Measurements from ENCODE around the gene GUK1. TPM values are rescaled to one million over a fixed set of nuclear protein-coding genes. Genes with fewer than 3 reads are reported as not detected.

Gene GUK1
- total and polyA plus RNA-seq, 2 experiments from 2014 or later, result 87.5 to 121 TPM

DNA sequence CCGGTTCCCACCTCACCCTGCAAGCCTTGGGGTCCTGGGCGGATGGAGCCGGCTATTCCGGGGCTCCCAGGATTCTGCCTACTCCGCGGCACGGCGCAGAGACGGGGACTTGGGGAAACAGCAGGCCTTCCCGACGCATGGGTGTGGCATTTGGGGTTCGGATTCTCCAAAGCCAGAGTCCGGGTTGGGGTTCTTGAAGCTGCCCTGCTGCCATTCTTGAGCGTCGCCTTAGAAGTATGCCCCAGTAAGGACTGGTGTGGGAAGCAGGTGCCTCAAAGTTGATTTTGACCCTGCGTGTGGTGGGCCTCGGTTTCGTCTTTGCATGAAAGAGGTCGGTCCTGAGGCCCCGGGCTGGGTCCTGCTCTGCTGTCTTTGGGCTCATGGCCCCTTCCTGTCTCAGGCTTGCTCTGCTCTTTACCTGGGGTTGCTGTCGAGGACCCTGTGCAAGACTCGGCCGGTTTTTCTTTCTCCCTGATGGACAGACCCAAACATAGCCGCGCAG is 696 bp downstream of the GUK1 start (continued):
- TF ChIP-seq, protein P1, sequence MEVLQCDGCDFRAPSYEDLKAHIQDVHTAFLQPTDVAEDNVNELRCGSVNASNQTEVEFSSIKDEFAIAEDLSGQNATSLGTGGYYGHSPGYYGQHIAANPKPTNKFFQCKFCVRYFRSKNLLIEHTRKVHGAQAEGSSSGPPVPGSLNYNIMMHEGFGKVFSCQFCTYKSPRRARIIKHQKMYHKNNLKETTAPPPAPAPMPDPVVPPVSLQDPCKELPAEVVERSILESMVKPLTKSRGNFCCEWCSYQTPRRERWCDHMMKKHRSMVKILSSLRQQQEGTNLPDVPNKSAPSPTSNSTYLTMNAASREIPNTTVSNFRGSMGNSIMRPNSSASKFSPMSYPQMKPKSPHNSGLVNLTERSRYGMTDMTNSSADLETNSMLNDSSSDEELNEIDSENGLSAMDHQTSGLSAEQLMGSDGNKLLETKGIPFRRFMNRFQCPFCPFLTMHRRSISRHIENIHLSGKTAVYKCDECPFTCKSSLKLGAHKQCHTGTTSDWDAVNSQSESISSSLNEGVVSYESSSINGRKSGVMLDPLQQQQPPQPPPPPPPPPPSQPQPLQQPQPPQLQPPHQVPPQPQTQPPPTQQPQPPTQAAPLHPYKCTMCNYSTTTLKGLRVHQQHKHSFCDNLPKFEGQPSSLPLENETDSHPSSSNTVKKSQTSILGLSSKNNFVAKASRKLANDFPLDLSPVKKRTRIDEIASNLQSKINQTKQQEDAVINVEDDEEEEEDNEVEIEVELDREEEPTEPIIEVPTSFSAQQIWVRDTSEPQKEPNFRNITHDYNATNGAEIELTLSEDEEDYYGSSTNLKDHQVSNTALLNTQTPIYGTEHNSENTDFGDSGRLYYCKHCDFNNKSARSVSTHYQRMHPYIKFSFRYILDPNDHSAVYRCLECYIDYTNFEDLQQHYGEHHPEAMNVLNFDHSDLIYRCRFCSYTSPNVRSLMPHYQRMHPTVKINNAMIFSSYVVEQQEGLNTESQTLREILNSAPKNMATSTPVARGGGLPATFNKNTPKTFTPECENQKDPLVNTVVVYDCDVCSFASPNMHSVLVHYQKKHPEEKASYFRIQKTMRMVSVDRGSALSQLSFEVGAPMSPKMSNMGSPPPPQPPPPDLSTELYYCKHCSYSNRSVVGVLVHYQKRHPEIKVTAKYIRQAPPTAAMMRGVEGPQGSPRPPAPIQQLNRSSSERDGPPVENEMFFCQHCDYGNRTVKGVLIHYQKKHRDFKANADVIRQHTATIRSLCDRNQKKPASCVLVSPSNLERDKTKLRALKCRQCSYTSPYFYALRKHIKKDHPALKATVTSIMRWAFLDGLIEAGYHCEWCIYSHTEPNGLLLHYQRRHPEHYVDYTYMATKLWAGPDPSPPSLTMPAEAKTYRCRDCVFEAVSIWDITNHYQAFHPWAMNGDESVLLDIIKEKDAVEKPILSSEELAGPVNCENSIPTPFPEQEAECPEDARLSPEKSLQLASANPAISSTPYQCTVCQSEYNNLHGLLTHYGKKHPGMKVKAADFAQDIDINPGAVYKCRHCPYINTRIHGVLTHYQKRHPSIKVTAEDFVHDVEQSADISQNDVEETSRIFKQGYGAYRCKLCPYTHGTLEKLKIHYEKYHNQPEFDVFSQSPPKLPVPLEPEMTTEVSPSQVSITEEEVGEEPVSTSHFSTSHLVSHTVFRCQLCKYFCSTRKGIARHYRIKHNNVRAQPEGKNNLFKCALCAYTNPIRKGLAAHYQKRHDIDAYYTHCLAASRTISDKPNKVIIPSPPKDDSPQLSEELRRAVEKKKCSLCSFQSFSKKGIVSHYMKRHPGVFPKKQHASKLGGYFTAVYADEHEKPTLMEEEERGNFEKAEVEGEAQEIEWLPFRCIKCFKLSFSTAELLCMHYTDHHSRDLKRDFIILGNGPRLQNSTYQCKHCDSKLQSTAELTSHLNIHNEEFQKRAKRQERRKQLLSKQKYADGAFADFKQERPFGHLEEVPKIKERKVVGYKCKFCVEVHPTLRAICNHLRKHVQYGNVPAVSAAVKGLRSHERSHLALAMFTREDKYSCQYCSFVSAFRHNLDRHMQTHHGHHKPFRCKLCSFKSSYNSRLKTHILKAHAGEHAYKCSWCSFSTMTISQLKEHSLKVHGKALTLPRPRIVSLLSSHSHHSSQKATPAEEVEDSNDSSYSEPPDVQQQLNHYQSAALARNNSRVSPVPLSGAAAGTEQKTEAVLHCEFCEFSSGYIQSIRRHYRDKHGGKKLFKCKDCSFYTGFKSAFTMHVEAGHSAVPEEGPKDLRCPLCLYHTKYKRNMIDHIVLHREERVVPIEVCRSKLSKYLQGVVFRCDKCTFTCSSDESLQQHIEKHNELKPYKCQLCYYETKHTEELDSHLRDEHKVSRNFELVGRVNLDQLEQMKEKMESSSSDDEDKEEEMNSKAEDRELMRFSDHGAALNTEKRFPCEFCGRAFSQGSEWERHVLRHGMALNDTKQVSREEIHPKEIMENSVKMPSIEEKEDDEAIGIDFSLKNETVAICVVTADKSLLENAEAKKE (CRISPR knock-in tag; IDR thresholded peaks at IDR 0.05), result no peak

DNA sequence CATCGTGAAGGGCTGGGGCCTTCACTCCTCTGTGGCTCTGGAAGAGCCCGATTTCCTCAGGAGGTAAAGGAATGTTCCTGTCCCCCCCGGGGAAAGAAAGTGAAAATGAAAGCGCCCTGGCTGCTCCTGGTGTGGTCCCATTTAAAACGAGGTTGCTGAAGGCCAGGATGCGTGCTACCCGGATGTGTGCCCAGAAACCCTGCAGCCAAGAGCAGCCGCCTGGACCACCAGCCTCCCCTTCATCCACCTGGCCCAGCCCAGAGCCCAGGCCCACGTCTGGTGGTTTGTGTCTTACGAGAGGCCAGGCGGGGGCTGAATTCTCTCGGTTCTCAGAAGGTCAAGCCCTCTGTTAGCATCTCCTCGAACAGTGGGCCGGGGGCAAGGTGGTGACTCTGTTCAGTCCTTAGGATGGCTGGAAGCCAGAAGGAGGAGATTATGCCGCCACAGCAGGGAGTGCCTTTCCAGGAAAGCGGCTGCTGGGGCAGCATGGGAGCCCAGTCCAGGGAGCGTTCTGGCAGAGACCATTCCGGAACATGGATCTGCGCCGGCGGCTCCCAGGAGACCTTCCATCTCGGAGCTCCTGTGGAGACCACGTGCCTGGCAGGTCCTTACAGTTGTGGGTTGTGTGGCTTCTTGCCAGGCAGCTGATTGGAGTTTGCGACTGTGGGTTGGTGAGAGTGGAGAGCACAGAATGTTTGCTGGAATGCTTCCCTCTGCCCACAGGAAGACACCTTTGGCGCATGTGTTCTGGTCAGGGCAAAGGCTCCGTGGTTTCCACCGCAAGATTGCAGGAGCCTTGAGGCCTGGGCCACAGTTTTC is 1.4 kb downstream of the GUK1 start:
- peaks cover 13% of the 10 kb centered on the region for H3K27me3 Mint-ChIP-seq (ENCODE audit: insufficient read depth, low read depth, poor library complexity)
- H3K36me3 Mint-ChIP-seq (ENCODE audit: low read depth), result no peaks in the 10 kb centered on the region; the same call in 1 of the 3 replicates
- DNase-seq (ENCODE audit: low spot score) (no peak), ATAC-seq (no peak)
- Histone ChIP-seq H3K4me1 (ENCODE audit: insufficient read depth) (peaks cover 5% of the 10 kb centered on the region; the same call in 1 of the 2 replicates), H3K27ac (ENCODE audit: low read depth) (no peak overlapping the region), H3K79me2 (replicated peaks; ENCODE audit: insufficient read depth) (peaks cover 34% of the 10 kb centered on the region), H3K27me3 (ENCODE audit: insufficient read depth) (peaks cover 16% of the 10 kb centered on the region), H3K36me3 (ENCODE audit: insufficient read depth) (no peaks in the 10 kb centered on the region), H3K4me3 (peak overlapping the region; percentile 92), H3F3A (replicated peaks; ENCODE audit: low read depth) (no peaks in the 10 kb centered on the region), H3K4me2 (peak overlapping the region; percentile 98), H2AFZ (no peak overlapping the region), H3K9me2 (ENCODE audit: insufficient read depth) (no peaks in the 10 kb centered on the region), H4K20me1 (replicated peaks; ENCODE audit: insufficient read depth) (no peaks in the 10 kb centered on the region)
- no peaks in the 10 kb centered on the region; the same call in 2 of the 3 replicates for H3K9me3 Mint-ChIP-seq
- peak overlapping the region; percentile 67; the same call in 1 of the 2 replicates for H3K27ac Mint-ChIP-seq
- peak overlapping the region; percentile 86 for H3K4me3 Mint-ChIP-seq
- H3K4me1 Mint-ChIP-seq, result peaks cover 2% of the 10 kb centered on the region; the same call in 1 of the 3 replicates
- TF ChIP-seq, protein P2, sequence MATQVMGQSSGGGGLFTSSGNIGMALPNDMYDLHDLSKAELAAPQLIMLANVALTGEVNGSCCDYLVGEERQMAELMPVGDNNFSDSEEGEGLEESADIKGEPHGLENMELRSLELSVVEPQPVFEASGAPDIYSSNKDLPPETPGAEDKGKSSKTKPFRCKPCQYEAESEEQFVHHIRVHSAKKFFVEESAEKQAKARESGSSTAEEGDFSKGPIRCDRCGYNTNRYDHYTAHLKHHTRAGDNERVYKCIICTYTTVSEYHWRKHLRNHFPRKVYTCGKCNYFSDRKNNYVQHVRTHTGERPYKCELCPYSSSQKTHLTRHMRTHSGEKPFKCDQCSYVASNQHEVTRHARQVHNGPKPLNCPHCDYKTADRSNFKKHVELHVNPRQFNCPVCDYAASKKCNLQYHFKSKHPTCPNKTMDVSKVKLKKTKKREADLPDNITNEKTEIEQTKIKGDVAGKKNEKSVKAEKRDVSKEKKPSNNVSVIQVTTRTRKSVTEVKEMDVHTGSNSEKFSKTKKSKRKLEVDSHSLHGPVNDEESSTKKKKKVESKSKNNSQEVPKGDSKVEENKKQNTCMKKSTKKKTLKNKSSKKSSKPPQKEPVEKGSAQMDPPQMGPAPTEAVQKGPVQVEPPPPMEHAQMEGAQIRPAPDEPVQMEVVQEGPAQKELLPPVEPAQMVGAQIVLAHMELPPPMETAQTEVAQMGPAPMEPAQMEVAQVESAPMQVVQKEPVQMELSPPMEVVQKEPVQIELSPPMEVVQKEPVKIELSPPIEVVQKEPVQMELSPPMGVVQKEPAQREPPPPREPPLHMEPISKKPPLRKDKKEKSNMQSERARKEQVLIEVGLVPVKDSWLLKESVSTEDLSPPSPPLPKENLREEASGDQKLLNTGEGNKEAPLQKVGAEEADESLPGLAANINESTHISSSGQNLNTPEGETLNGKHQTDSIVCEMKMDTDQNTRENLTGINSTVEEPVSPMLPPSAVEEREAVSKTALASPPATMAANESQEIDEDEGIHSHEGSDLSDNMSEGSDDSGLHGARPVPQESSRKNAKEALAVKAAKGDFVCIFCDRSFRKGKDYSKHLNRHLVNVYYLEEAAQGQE (IDR thresholded peaks at IDR 0.05; ENCODE audit: unreplicated experiment), result no peak
- TF ChIP-seq JUNB (IDR thresholded peaks at IDR 0.05; ENCODE audit: unreplicated experiment), result no peak
- TF ChIP-seq, protein P1 (CRISPR knock-in tag; IDR thresholded peaks at IDR 0.05), result no peak

All from GM23338 (cell line).